Nephron (organoid): Measurements from ENCODE around the gene RASL11B.

Experiments used
- H3K27ac Mint-ChIP-seq, 3 experiments: 2 replicates each; pipeline ENCODE4 v1.8.0; 2020; ENCODE audit warnings: mixed read lengths in 3 of 3, mild to moderate bottlenecking in 2 of 3, moderate library complexity in 1 of 3
- H3K27me3 Mint-ChIP-seq: 2 replicates; pipeline ENCODE4 v1.8.0; 2021; ENCODE audit warnings: low read depth, mild to moderate bottlenecking, moderate library complexity, mixed read lengths
- H3K36me3 Mint-ChIP-seq: 2 replicates; pipeline ENCODE4 v1.8.0; 2020; ENCODE audit warnings: low read depth, mixed read lengths
- H3K4me1 Mint-ChIP-seq: 2 replicates; pipeline ENCODE4 v1.8.0; 2020; ENCODE audit warnings: mixed read lengths
- H3K4me3 Mint-ChIP-seq, 3 experiments: 2 replicates each; pipeline ENCODE4 v1.8.0; 2020; ENCODE audit warnings: mild to moderate bottlenecking in 3 of 3, mixed read lengths in 3 of 3, moderate library complexity in 2 of 3
- H3K9me3 Mint-ChIP-seq: 2 replicates; pipeline ENCODE4 v1.8.0; 2020; ENCODE audit warnings: mixed read lengths
- CTCF ChIP-seq, 3 experiments: fragments of 200-600 bp; sonication (generic); IDR thresholded peaks; one replicate each; pipeline ENCODE4 v1.5.0; 2021; ENCODE audit warnings: antibody characterized with exemption in 3 of 3; ENCODE audit not compliant: unreplicated experiment in 3 of 3

The RASL11B gene

GRCh38 chr4:52861879-52862616, at the start of gene RASL11B:
Gene RASL11B (plus strand): TSS chr4:52862317. CDS start chr4:52862508, 191 bp downstream.
- Mint-ChIP-seq H3K4me1 (peaks cover 49% of the 10 kb centered on the region), H3K27me3 (no peaks in the 10 kb centered on the region), H3K36me3 (peaks cover 38% of the 10 kb centered on the region), H3K27ac (peak within 1 kb of the TSS; percentile 91 to 97 (median 91)), H3K9me3 (peaks cover 16% of the 10 kb centered on the region), H3K4me3 (peak within 1 kb of the TSS; percentile 85 to 96 (median 91))
- peak in 1 of 3 experiments; percentile 36 for TF ChIP-seq CTCF (IDR thresholded peaks at IDR 0.05; ENCODE audit: unreplicated experiment in 3 of 3)

- H3K27me3 Mint-ChIP-seq = no peaks in the 10 kb centered on the region
- no peak for TF ChIP-seq CTCF (IDR thresholded peaks at IDR 0.05; ENCODE audit: unreplicated experiment in 3 of 3)
- peak overlapping the region in 2 of 3 experiments; percentile 54 to 71 for H3K27ac Mint-ChIP-seq
- H3K36me3 Mint-ChIP-seq = no peaks in the 10 kb centered on the region
- no peak overlapping the region for H3K4me3 Mint-ChIP-seq
- H3K9me3 Mint-ChIP-seq = peaks cover 7% of the 10 kb centered on the region
- no peaks in the 10 kb centered on the region for H3K4me1 Mint-ChIP-seq
These were observed 48.6 kb upstream of the RASL11B start for GRCh38 chr4:52813546-52813945.

GRCh38 chr4:52822583-52822971, 39.5 kb upstream of the RASL11B start:
- Mint-ChIP-seq H3K36me3 (no peaks in the 10 kb centered on the region), H3K9me3 (peaks cover 4% of the 10 kb centered on the region), H3K27me3 (no peaks in the 10 kb centered on the region), H3K4me1 (peaks cover 31% of the 10 kb centered on the region), H3K27ac (no peak overlapping the region), H3K4me3 (no peak overlapping the region)
- TF ChIP-seq CTCF (IDR thresholded peaks at IDR 0.05; ENCODE audit: unreplicated experiment in 3 of 3) = no peak

- Mint-ChIP-seq H3K36me3 (no peaks in the 10 kb centered on the region), H3K27me3 (no peaks in the 10 kb centered on the region), H3K9me3 (peaks cover 4% of the 10 kb centered on the region), H3K27ac (peak overlapping the region in 2 of 3 experiments; percentile 22 to 57), H3K4me1 (peaks cover 31% of the 10 kb centered on the region), H3K4me3 (no peak overlapping the region)
- TF ChIP-seq CTCF (IDR thresholded peaks at IDR 0.05; ENCODE audit: unreplicated experiment in 3 of 3) = no peak
These were observed 39.0 kb upstream of the RASL11B start for GRCh38 chr4:52822972-52823701.

- H3K27me3 Mint-ChIP-seq = no peaks in the 10 kb centered on the region
- TF ChIP-seq CTCF (IDR thresholded peaks at IDR 0.05; ENCODE audit: unreplicated experiment in 3 of 3) = no peak
- peaks cover 32% of the 10 kb centered on the region for H3K4me1 Mint-ChIP-seq
- no peak overlapping the region for H3K4me3 Mint-ChIP-seq
- peaks cover 4% of the 10 kb centered on the region for H3K9me3 Mint-ChIP-seq
- H3K36me3 Mint-ChIP-seq = no peaks in the 10 kb centered on the region
- H3K27ac Mint-ChIP-seq = peak overlapping the region; percentile 89 to 95 (median 92)
These were observed 38.4 kb upstream of the RASL11B start for GRCh38 chr4:52823702-52824092.
